ENCODE data around the gene TMEM115.

The TMEM115 gene

GRCh38 chr3:50319894-50320625 is 39.3 kb downstream of the TMEM115 start:
- H3K9me3 ChIP-seq = no peaks in the 10 kb centered on the region
- no peak for TF ChIP-seq CTCF (IDR thresholded peaks at IDR 0.05)
- no peaks in the 10 kb centered on the region for H3K27me3 ChIP-seq
- peak overlapping the region; percentile 72 to 77 for H3K4me3 ChIP-seq (ENCODE audit: low read depth in 1 of 2, low read length in 1 of 2)
- H3K4me1 ChIP-seq (ENCODE audit: control insufficient read depth in 1 of 2, insufficient read depth in 1 of 2, low read depth in 1 of 2, low read length in 1 of 2) = peaks cover 68 to 82% of the 10 kb centered on the region in 2 experiments
- H3K27ac ChIP-seq = peak overlapping the region; percentile 95
- peaks cover 5% of the 10 kb centered on the region for H3K36me3 ChIP-seq

- Histone ChIP-seq H3K36me3 (peaks cover 5% of the 10 kb centered on the region), H3K9me3 (no peaks in the 10 kb centered on the region), H3K4me3 (ENCODE audit: low read depth in 1 of 2, low read length in 1 of 2) (peak overlapping the region; percentile 23 to 77), H3K4me1 (ENCODE audit: control insufficient read depth in 1 of 2, insufficient read depth in 1 of 2, low read depth in 1 of 2, low read length in 1 of 2) (peaks cover 60 to 75% of the 10 kb centered on the region in 2 experiments), H3K27me3 (no peaks in the 10 kb centered on the region), H3K27ac (peak overlapping the region; percentile 86)
- TF ChIP-seq CTCF (IDR thresholded peaks at IDR 0.05) = no peak
Measured at GRCh38 chr3:50319181-50319893, 40.0 kb downstream of the TMEM115 start.

- peak overlapping the region; percentile 86 for H3K27ac ChIP-seq
- no peaks in the 10 kb centered on the region for H3K27me3 ChIP-seq
- peaks cover 5% of the 10 kb centered on the region for H3K36me3 ChIP-seq
- H3K4me1 ChIP-seq (ENCODE audit: control insufficient read depth in 1 of 2, insufficient read depth in 1 of 2, low read depth in 1 of 2, low read length in 1 of 2) = peaks cover 53 to 67% of the 10 kb centered on the region in 2 experiments
- H3K9me3 ChIP-seq = no peaks in the 10 kb centered on the region
- peak; percentile 20 for TF ChIP-seq CTCF (IDR thresholded peaks at IDR 0.05)
- H3K4me3 ChIP-seq (ENCODE audit: low read depth in 1 of 2, low read length in 1 of 2) = peak overlapping the region; percentile 23 to 77
Measured at GRCh38 chr3:50318615-50319014, 40.7 kb downstream of the TMEM115 start.

- H3K27ac ChIP-seq = peak overlapping the region; percentile 86
- TF ChIP-seq CTCF (IDR thresholded peaks at IDR 0.05) = no peak
Measured at GRCh38 chr3:50318163-50318562, 41.2 kb downstream of the TMEM115 start.

GRCh38 chr3:50317300-50317699 is 42.0 kb downstream of the TMEM115 start:
- no peaks in the 10 kb centered on the region for H3K9me3 ChIP-seq
- no peak overlapping the region for H3K4me3 ChIP-seq (ENCODE audit: low read depth in 1 of 2, low read length in 1 of 2)
- TF ChIP-seq CTCF (IDR thresholded peaks at IDR 0.05) = no peak
- peaks cover 5% of the 10 kb centered on the region for H3K36me3 ChIP-seq
- no peak overlapping the region for H3K27ac ChIP-seq
- peaks cover 40 to 54% of the 10 kb centered on the region in 2 experiments for H3K4me1 ChIP-seq (ENCODE audit: control insufficient read depth in 1 of 2, insufficient read depth in 1 of 2, low read depth in 1 of 2, low read length in 1 of 2)
- no peaks in the 10 kb centered on the region for H3K27me3 ChIP-seq

More at GRCh38 chr3:50318163-50318562, 41.2 kb downstream of the TMEM115 start:
- Histone ChIP-seq H3K4me1 (ENCODE audit: control insufficient read depth in 1 of 2, insufficient read depth in 1 of 2, low read depth in 1 of 2, low read length in 1 of 2) (peaks cover 49 to 63% of the 10 kb centered on the region in 2 experiments), H3K27me3 (no peaks in the 10 kb centered on the region), H3K9me3 (no peaks in the 10 kb centered on the region), H3K36me3 (peaks cover 5% of the 10 kb centered on the region), H3K4me3 (ENCODE audit: low read depth in 1 of 2, low read length in 1 of 2) (peak overlapping the region; percentile 23 to 77)

Data from neutrophil (primary cell).